Measurements from ENCODE around the gene RRP15.

DNA sequence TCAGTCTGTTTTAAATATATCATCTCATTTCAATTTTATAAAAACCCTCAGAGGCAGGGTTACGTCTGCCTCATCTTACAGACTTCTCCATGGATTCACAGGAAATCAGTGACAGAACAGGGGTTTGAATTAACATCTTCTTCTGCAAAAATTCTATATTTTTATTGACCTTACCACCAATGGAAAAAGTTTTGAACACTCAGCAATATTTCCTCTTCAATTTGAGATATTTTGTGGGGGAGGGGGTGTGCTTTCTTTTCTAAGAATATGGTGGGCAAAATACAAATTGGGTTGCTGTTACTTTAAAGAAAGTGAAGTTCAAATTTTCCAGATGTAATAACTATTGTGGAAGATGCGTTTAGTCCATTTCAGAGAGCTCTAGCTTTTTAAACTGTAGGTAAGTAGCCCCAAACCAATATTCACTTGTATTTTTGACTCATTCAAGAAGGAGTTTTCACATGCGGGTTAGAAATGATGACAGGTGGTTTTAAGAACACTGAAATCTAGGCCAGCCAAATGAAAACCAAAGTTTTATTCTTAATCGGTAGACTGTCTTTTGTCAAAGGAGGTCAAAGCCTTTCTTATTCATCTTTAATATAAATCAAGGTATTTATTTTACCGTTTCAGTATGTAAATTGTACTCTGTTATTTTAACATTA lies 77.5 kb downstream of the RRP15 start:
- TF ChIP-seq POLR2AphosphoS5 (IDR thresholded peaks at IDR 0.05) = no peak
- no peak for TF ChIP-seq CTCF (IDR thresholded peaks at IDR 0.05)
- no peak for TF ChIP-seq POLR2A (IDR thresholded peaks at IDR 0.05)
- TF ChIP-seq EP300 (IDR thresholded peaks at IDR 0.05; ENCODE audit: low read depth) = no peak

Data from transverse colon (tissue), 4 donors.